Measurements from ENCODE around the gene TXNL4A.

GRCh38 chr18:79948719-79949411, 39.5 kb downstream of the TXNL4A start:
- TF ChIP-seq CTCF (IDR thresholded peaks at IDR 0.05; ENCODE audit: low read depth, low read length) (no peak), MAX (IDR thresholded peaks at IDR 0.05; ENCODE audit: low read depth, low read length) (no peak), POLR2A (IDR thresholded peaks at IDR 0.05; ENCODE audit: extremely low read depth, insufficient read length) (no peak)

All from NB4 (cell line).